Activated B cell treated with CpG ODN at 0.5 μM for 24 hours (primary cell): Measurements from ENCODE around the gene PHACTR1. TPM values are rescaled to one million over a fixed set of nuclear protein-coding genes. Genes with fewer than 3 reads are reported as not detected.
"Not testable (repeated sequence)": the region's sequence is repeated elsewhere in the genome, so short reads cannot be mapped to it uniquely, and the experiment has no call there.

Source experiments
- ATAC-seq: fragments of 200-7000 bp; cut with Tn5 transposase; one replicate; pipeline ENCODE4 v1.10.0; 2021; ENCODE audit warnings: low read depth, mild to moderate bottlenecking, moderate library complexity
- CTCF ChIA-PET: fragments of 350-600 bp; sonication (Branson Sonifier 250); formaldehyde crosslinking; loops from one replicate; lab custom pipeline; 2021; ENCODE audit warnings: antibody characterized with exemption; lab: Charles Lee
- POLR2A ChIA-PET: fragments of 350-600 bp; sonication (Branson Sonifier 250); formaldehyde crosslinking; loops from one replicate; lab custom pipeline; 2021; ENCODE audit warnings: antibody characterized with exemption; lab: Charles Lee
- DNase-seq: peaks from one replicate; pipeline ENCODE4 v3.0.0; 2022
- H3K27ac Mint-ChIP-seq: one replicate; pipeline ENCODE4 v1.8.0; 2020; ENCODE audit warnings: mixed read lengths
- H3K27me3 Mint-ChIP-seq: one replicate; pipeline ENCODE4 v1.8.0; 2021; ENCODE audit warnings: mixed read lengths
- H3K36me3 Mint-ChIP-seq: one replicate; pipeline ENCODE4 v1.8.0; 2021; ENCODE audit warnings: low read depth, mixed read lengths
- H3K4me1 Mint-ChIP-seq: one replicate; pipeline ENCODE4 v1.8.0; 2021; ENCODE audit warnings: mixed read lengths
- H3K4me3 Mint-ChIP-seq: one replicate; pipeline ENCODE4 v1.8.0; 2020; ENCODE audit warnings: mild to moderate bottlenecking, mixed read lengths
- H3K9me3 Mint-ChIP-seq: one replicate; pipeline ENCODE4 v1.8.0; 2020; ENCODE audit warnings: mixed read lengths
- intact Hi-C: fragments of 100-400 bp; cut with micrococcal nuclease; formaldehyde crosslinking; loops from one replicate; pipeline ENCODE4 v1.15.1; 2024
- total RNA-seq: library from RNA; stranded (reverse); gene quantifications from 2 replicates; pipeline ENCODE4 v1.2.3, GENCODE V29; 2022
- TF ChIP-seq, protein P1 (sequence below): fragments of 200-600 bp; IDR thresholded peaks from one replicate; pipeline ENCODE4 v1.8.0; 2022; ENCODE audit warnings: antibody characterized with exemption, mild to moderate bottlenecking

The PHACTR1 gene
- total RNA-seq, 1 donor from 2014 or later, result 115 TPM

DNA sequence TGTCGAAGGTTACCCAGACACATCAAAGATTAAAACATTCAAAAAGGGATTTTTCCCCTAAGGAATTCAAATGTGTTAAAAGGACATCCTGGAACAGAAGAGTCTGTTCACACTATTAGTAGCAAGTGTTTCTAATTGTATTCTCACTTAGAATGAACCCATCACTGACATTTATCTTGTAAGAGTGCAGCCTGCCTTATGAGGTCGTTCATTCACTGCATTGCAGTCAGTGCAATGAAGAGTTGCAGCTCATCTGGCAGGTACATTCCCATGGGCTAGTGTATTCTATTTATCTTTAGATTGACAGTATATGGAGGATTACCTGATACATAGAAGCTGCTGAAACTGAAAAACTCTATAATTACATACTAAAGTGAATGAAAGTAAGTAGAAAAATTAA, 36.5 kb downstream of the PHACTR1 start:
- ATAC-seq, result no peak
- Mint-ChIP-seq H3K4me1 (no peaks in the 10 kb centered on the region), H3K4me3 (no peak overlapping the region), H3K27me3 (peaks cover 45% of the 10 kb centered on the region), H3K9me3 (peaks cover 7% of the 10 kb centered on the region), H3K36me3 (no peaks in the 10 kb centered on the region), H3K27ac (no peak overlapping the region)
- TF ChIP-seq, protein P1, sequence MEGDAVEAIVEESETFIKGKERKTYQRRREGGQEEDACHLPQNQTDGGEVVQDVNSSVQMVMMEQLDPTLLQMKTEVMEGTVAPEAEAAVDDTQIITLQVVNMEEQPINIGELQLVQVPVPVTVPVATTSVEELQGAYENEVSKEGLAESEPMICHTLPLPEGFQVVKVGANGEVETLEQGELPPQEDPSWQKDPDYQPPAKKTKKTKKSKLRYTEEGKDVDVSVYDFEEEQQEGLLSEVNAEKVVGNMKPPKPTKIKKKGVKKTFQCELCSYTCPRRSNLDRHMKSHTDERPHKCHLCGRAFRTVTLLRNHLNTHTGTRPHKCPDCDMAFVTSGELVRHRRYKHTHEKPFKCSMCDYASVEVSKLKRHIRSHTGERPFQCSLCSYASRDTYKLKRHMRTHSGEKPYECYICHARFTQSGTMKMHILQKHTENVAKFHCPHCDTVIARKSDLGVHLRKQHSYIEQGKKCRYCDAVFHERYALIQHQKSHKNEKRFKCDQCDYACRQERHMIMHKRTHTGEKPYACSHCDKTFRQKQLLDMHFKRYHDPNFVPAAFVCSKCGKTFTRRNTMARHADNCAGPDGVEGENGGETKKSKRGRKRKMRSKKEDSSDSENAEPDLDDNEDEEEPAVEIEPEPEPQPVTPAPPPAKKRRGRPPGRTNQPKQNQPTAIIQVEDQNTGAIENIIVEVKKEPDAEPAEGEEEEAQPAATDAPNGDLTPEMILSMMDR, result no peak
- intact Hi-C loops, result no loop called here
- CTCF ChIA-PET, result no interaction called here
- no peak for DNase-seq
- POLR2A ChIA-PET, result no interaction called here

DNA sequence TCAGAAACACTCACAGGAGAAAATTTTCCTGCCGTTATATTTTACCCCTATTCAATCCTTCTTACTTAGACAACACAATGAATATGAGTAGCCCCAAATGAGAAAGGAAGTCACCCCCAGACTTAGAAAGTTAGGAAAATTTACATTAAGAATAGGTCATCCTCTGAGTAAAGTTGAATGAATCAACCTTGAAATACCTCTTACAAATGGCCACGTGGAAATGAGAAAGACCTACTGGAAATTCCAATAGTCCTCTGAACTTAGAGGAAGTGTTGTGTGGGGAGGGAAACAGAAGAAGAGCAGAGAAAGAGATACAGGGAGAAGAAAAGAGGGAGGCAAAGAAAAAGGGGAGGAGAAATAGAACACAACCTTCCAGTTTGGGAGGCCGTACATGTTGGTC, 43.7 kb downstream of the PHACTR1 start:
- H3K36me3 Mint-ChIP-seq, result no peaks in the 10 kb centered on the region
- H3K9me3 Mint-ChIP-seq, result peaks cover 2% of the 10 kb centered on the region
- H3K27me3 Mint-ChIP-seq, result peaks cover 23% of the 10 kb centered on the region
- no peak overlapping the region for H3K4me3 Mint-ChIP-seq
- intact Hi-C loops, result no loop called here
- DNase-seq (no peak), ATAC-seq (no peak)
- no peak overlapping the region for H3K27ac Mint-ChIP-seq
- ChIA-PET CTCF (no interaction called here), POLR2A (no interaction called here)
- TF ChIP-seq, protein P1, result no peak
- H3K4me1 Mint-ChIP-seq, result no peaks in the 10 kb centered on the region

DNA sequence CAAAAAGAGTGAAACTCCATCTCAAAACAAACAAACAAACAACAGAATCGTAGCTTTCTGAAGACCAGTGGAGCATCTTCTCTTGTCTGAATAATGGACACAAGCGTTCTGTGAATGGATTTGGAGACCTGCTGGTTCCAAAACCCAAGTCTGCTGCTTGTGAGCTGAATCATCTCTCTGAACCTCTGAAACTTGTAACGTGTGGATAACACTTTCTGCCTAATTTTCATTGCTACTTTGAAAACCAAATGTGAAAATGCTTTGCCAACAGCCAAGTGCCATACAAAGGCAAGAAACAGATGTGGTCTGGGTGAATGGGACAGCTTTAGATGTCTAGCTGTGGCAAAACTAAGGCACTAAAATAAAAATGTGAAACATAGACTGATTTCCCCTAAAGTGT, 44.3 kb downstream of the PHACTR1 start:
- ChIA-PET POLR2A (no interaction called here), CTCF (no interaction called here)
- no peak for DNase-seq
- no peak for ATAC-seq
- Mint-ChIP-seq H3K9me3 (peaks cover 2% of the 10 kb centered on the region), H3K36me3 (no peaks in the 10 kb centered on the region), H3K4me3 (no peak overlapping the region), H3K27ac (no peak overlapping the region), H3K27me3 (peaks cover 21% of the 10 kb centered on the region), H3K4me1 (no peaks in the 10 kb centered on the region)
- TF ChIP-seq, protein P1, result no peak
- intact Hi-C loops, result no loop called here

DNA sequence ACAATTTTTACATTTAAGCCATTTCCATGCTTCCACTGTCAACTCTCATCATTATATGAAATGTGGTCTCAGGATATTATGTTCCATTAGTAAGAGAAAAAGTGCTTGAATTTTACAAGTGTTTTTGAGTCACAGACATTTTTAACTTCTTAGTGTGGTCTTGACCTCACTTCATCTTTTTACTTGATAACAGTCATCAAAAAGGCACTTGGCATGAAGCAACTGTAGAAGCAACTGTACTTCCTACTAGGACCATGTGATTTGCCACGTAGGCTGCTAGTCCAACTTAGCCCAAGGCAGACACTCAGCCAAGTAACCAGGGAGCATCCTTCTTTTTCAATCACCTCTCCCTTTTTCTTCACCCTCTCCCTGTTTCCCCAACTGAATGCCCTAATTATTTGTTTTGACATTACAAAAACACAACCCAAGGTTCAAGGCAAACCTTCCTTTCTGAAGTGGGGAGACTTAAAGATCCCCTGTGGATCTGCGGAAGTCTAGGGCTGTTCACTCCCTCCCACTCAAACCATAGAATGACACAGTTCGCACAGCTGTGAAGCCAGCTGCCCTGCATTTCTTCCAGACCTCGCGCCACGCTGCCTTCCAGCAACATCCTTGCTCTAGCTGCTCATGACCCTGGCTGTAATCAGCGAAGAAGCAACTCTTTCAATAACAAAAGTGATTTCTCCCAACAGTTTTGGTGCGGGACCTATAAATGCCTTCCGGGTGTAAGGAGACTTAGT, 45.0 kb downstream of the PHACTR1 start:
- CTCF ChIA-PET, result no interaction called here
- ATAC-seq (no peak), DNase-seq (no peak)
- Mint-ChIP-seq H3K4me1 (no peaks in the 10 kb centered on the region), H3K36me3 (no peaks in the 10 kb centered on the region), H3K27ac (no peak overlapping the region), H3K9me3 (peaks cover 2% of the 10 kb centered on the region), H3K4me3 (no peak overlapping the region), H3K27me3 (peaks cover 21% of the 10 kb centered on the region)
- TF ChIP-seq, protein P1, result no peak
- POLR2A ChIA-PET, result no interaction called here
- intact Hi-C loops, result no loop called here

DNA sequence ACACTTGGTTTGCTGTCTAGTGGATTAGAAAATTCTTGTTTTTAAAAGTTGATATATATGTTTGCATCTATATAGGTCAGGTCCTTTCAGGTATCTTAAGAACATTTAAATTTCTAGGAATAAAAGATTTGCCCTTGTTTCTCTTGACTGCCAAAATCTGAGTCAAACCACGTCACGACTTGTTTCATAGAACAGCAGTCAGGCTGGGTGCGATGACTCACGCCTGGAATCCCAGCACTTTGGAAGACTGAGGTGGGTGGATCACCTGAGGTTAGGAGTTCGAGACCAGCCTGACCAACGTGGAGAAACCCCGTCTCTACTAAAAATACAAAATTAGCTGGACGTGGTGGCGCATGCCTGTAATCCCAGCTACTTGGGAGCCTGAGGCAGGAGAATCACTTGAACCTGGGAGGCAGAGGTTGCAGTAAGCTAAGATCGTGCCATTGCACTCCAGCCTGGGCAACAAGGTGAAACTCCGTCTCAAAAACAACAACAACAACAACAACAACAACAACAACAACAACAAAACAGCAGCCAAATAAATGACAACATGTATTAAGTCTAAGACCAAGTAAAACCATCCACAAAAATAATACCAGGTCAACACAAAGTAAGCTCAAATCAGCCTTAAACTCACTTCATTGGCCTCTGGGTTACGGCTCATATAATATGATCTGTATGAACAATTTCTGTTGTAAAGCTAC, 46.3 kb downstream of the PHACTR1 start:
- peaks cover 13% of the 10 kb centered on the region for H3K27me3 Mint-ChIP-seq
- ATAC-seq, DNase-seq, H3K9me3 Mint-ChIP-seq, CTCF ChIA-PET, H3K4me3 Mint-ChIP-seq, H3K36me3 Mint-ChIP-seq, POLR2A ChIA-PET, intact Hi-C loops, H3K27ac Mint-ChIP-seq, H3K4me1 Mint-ChIP-seq: not testable (repeated sequence)
